GM18870 (cell line): ENCODE data around the gene SNAI3.

Source experiments
- ATAC-seq: cut with Tn5 transposase; IDR thresholded peaks from one replicate; pipeline ENCODE4 v1.9.1; 2021; ENCODE audit warnings: moderate library complexity; ENCODE audit not compliant: unreplicated experiment

SNAI3 gene

GRCh38 chr16:88636488-88637265, 49.6 kb downstream of the SNAI3 start:
- no peak for ATAC-seq

GRCh38 chr16:88635671-88636319, 50.5 kb downstream of the SNAI3 start:
- no peak for ATAC-seq

- no peak for ATAC-seq
Observed at GRCh38 chr16:88634994-88635670, 51.2 kb downstream of the SNAI3 start.

GRCh38 chr16:88634141-88634993, 51.9 kb downstream of the SNAI3 start:
- peak; percentile 26 for ATAC-seq

GRCh38 chr16:88633684-88634140, 52.6 kb downstream of the SNAI3 start:
- ATAC-seq = peak; percentile 37

- no peak for ATAC-seq
Observed at GRCh38 chr16:88632587-88632930, 53.7 kb downstream of the SNAI3 start.

GRCh38 chr16:88631920-88632586, 54.3 kb downstream of the SNAI3 start:
- no peak for ATAC-seq

- no peak for ATAC-seq
Observed at GRCh38 chr16:88631384-88631783, 54.9 kb downstream of the SNAI3 start.

- ATAC-seq = no peak
Observed at GRCh38 chr16:88630941-88631340, 55.4 kb downstream of the SNAI3 start.

- ATAC-seq = no peak
Observed at GRCh38 chr16:88630433-88630832, 55.9 kb downstream of the SNAI3 start.

- ATAC-seq = no peak
Observed at GRCh38 chr16:88629835-88630234, 56.5 kb downstream of the SNAI3 start.

GRCh38 chr16:88628512-88628974, 57.8 kb downstream of the SNAI3 start:
- no peak for ATAC-seq
